Trophoblast cell (in vitro differentiated cells and primary cell): ENCODE data around the gene ELL2.
A peak's percentile ranks its signal among the peaks of the same experiment; 100 is the strongest.

Experiments
- DNase-seq, 2 donors: peaks; one replicate each; pipeline ENCODE4 v3.0.0-alpha.2; 2016
- H2AFZ ChIP-seq: 2 replicates; pipeline ENCODE4 v1.6.1; 2013; ENCODE audit warnings: low read length, moderate library complexity, mild to moderate bottlenecking; ENCODE audit not compliant: insufficient read depth, poor library complexity
- H2AK5ac ChIP-seq: 2 replicates; pipeline ENCODE4 v1.6.1; 2013; ENCODE audit warnings: mild to moderate bottlenecking, low read length
- H2BK120ac ChIP-seq: 2 replicates; pipeline ENCODE4 v1.6.1; 2013; ENCODE audit warnings: low read length, mild to moderate bottlenecking, moderate library complexity; ENCODE audit not compliant: insufficient read depth, poor library complexity
- H2BK12ac ChIP-seq: 2 replicates; pipeline ENCODE4 v1.6.1; 2013; ENCODE audit warnings: mild to moderate bottlenecking, low read length, moderate library complexity
- H2BK5ac ChIP-seq: 2 replicates; pipeline ENCODE4 v1.6.1; 2013; ENCODE audit warnings: low read length, low read depth, moderate library complexity, mild to moderate bottlenecking; ENCODE audit not compliant: poor library complexity
- H3K14ac ChIP-seq: 2 replicates; pipeline ENCODE4 v1.6.1; 2013; ENCODE audit warnings: mild to moderate bottlenecking, low read length
- H3K18ac ChIP-seq: 2 replicates; pipeline ENCODE4 v1.6.1; 2013; ENCODE audit warnings: mild to moderate bottlenecking, low read length
- H3K23ac ChIP-seq: 2 replicates; pipeline ENCODE4 v1.6.1; 2013; ENCODE audit warnings: low read length
- H3K27ac ChIP-seq: 2 replicates; pipeline ENCODE4 v1.5.1; 2013; ENCODE audit warnings: low read depth, mild to moderate bottlenecking, inconsistent platforms, low read length, moderate library complexity
- H3K27me3 ChIP-seq: 2 replicates; pipeline ENCODE4 v1.6.1; 2013; ENCODE audit warnings: inconsistent platforms, mild to moderate bottlenecking, low read length, moderate library complexity; ENCODE audit not compliant: insufficient read depth
- H3K36me3 ChIP-seq, 2 experiments: 1 replicate in 1 of 2; 2 replicates in 1 of 2; pipeline ENCODE4 v1.6.1; 2013; ENCODE audit warnings: low read length in 2 of 2, mild to moderate bottlenecking in 2 of 2, moderate library complexity in 1 of 2; ENCODE audit not compliant: insufficient read depth in 2 of 2, control insufficient read depth in 1 of 2
- H3K4ac ChIP-seq: 2 replicates; pipeline ENCODE4 v1.6.1; 2013; ENCODE audit warnings: low read depth, mild to moderate bottlenecking, low read length, moderate library complexity
- H3K4me1 ChIP-seq, 2 experiments: 1 replicate in 1 of 2; 2 replicates in 1 of 2; pipeline ENCODE4 v1.6.1; 2013; ENCODE audit warnings: low read length in 2 of 2, mild to moderate bottlenecking in 2 of 2, moderate library complexity in 1 of 2; ENCODE audit not compliant: insufficient read depth in 2 of 2, control insufficient read depth in 1 of 2
- H3K4me2 ChIP-seq: 2 replicates; pipeline ENCODE4 v1.6.1; 2013; ENCODE audit warnings: inconsistent platforms, mild to moderate bottlenecking, low read length, moderate library complexity
- H3K4me3 ChIP-seq: 2 replicates; pipeline ENCODE4 v1.5.1; 2013; ENCODE audit warnings: mild to moderate bottlenecking, low read depth, low read length, inconsistent platforms
- H3K79me1 ChIP-seq: one replicate; pipeline ENCODE4 v1.6.1; 2013; ENCODE audit warnings: low read length
- H3K79me2 ChIP-seq: 2 replicates; pipeline ENCODE4 v1.6.1; 2013; ENCODE audit warnings: low read length, mild to moderate bottlenecking; ENCODE audit not compliant: control insufficient read depth, insufficient read depth, poor library complexity
- H3K9ac ChIP-seq: 2 replicates; pipeline ENCODE4 v1.6.1; 2013; ENCODE audit warnings: mild to moderate bottlenecking, low read length
- H3K9me3 ChIP-seq: 2 replicates; pipeline ENCODE4 v1.6.1; 2013; ENCODE audit warnings: low read depth, mild to moderate bottlenecking, control low read depth, inconsistent platforms, low read length; ENCODE audit not compliant: insufficient read depth
- H4K12ac ChIP-seq: 2 replicates; pipeline ENCODE4 v1.6.1; 2013; ENCODE audit warnings: low read depth, mild to moderate bottlenecking, low read length, moderate library complexity
- H4K8ac ChIP-seq: 2 replicates; pipeline ENCODE4 v1.6.1; 2013; ENCODE audit warnings: low read depth, mild to moderate bottlenecking, low read length, moderate library complexity
- H4K91ac ChIP-seq: one replicate; pipeline ENCODE4 v1.6.1; 2013; ENCODE audit warnings: low read depth, mild to moderate bottlenecking, low read length, moderate library complexity
- WGBS: extraction: QIAGEN DNeasy Blood & Tissue Kit; methylation state at CpG from one replicate; pipeline ENCODE4 v1.1.7; 2013; ENCODE audit warnings: missing lambda C conversion rate; ENCODE audit not compliant: insufficient read length, insufficient coverage; ENCODE audit errors: extremely low coverage; 5-methylcytosine and 5-hydroxymethylcytosine counted together

The ELL2 gene

DNA sequence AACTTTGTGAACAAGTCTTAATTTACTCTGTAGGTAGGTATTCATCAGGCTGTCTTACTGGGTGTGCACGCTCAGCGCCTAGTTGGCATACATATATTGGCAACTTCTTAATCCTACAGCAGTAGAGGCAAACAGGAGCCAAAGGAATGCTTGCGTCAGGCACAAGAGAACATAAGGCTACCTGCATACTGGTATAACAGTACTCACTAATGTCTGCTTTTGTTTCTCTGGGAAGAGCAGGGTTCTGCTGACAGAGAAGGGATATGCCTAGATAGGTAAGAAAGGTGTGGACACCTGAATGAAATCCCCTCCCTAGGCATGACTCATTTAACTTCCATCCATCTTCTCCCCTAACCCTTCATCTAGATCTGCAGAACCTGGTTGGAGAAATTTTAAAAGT, 40.1 kb downstream of the ELL2 start:
- no peaks in the 10 kb centered on the region for H3K79me2 ChIP-seq
- no peak overlapping the region for H3K23ac ChIP-seq
- H3K36me3 ChIP-seq, result peaks cover 1 to 2% of the 10 kb centered on the region in 2 experiments
- H2BK5ac ChIP-seq, result no peak overlapping the region
- no peak overlapping the region for H2AK5ac ChIP-seq
- H3K4me3 ChIP-seq, result no peak overlapping the region
- WGBS, result no CpG with 5 or more reads among the region's 3 CpGs
- no peak overlapping the region for H3K9ac ChIP-seq
- H3K4me2 ChIP-seq, result no peak overlapping the region
- H3K9me3 ChIP-seq, result no peaks in the 10 kb centered on the region
- no peak overlapping the region for H2AFZ ChIP-seq
- H4K91ac ChIP-seq, result no peak overlapping the region
- peak; percentile 25 to 53 for DNase-seq
- H3K4me1 ChIP-seq, result no peaks in the 10 kb centered on the region
- H4K12ac ChIP-seq, result no peak overlapping the region
- H2BK12ac ChIP-seq, result no peak overlapping the region
- no peak overlapping the region for H3K4ac ChIP-seq
- H4K8ac ChIP-seq, result no peak overlapping the region
- H3K18ac ChIP-seq, result no peak overlapping the region
- no peaks in the 10 kb centered on the region for H3K79me1 ChIP-seq
- no peak overlapping the region for H3K27ac ChIP-seq
- H2BK120ac ChIP-seq, result no peak overlapping the region
- H3K14ac ChIP-seq, result no peak overlapping the region
- no peaks in the 10 kb centered on the region for H3K27me3 ChIP-seq

DNA sequence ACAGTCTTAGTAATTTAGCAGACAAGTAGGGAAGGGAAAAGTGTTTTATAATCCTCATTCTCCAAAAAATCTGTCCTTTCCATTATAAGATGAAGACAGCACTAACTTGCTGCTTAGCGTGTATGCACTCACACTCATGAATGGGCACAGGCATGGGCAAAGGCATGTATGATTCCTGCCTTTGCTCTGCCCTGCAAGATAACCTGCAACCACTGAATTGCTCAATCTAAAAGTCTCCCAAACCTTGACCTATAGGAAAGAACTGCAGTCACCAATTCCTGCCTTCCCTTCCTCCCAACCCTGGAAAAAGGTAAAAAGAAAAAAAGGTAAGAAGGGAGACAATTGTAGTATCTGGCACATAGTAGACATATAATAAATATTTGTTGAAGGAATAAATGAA, 40.8 kb downstream of the ELL2 start:
- no peak overlapping the region for H3K4me2 ChIP-seq

DNA sequence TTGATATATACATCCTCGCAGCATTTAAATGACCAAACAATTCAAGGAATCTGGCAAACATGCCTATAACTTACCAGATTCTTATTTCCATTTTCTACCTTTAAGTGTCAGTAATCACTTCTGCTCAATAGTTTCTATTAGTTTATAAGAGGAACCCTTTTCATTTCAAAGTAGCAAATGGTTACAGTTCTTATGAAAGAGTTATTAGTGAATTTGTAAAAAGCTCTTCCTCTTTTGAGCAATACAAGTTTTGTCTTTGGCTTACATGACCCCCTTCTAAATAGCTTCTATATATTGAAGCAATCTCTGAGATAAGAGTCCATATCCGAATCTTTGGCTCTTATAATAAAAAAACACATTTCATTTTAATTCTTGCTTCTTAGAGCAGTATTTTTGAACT, 42.0 kb downstream of the ELL2 start:
- H4K12ac ChIP-seq, result no peak overlapping the region
- H3K36me3 ChIP-seq, result peaks cover 1 to 2% of the 10 kb centered on the region in 2 experiments
- no peak overlapping the region for H2AFZ ChIP-seq
- no peaks in the 10 kb centered on the region for H3K4me1 ChIP-seq
- no peak overlapping the region for H3K14ac ChIP-seq
- H3K79me2 ChIP-seq, result no peaks in the 10 kb centered on the region
- no peak overlapping the region for H4K8ac ChIP-seq
- no peaks in the 10 kb centered on the region for H3K9me3 ChIP-seq
- no peak overlapping the region for H3K4me2 ChIP-seq
- H2BK12ac ChIP-seq, result no peak overlapping the region
- H3K27ac ChIP-seq, result no peak overlapping the region
- H2AK5ac ChIP-seq, result no peak overlapping the region
- no peak for DNase-seq
- H2BK5ac ChIP-seq, result no peak overlapping the region
- no peaks in the 10 kb centered on the region for H3K27me3 ChIP-seq
- H3K79me1 ChIP-seq, result no peaks in the 10 kb centered on the region
- no peak overlapping the region for H4K91ac ChIP-seq
- no peak overlapping the region for H3K4me3 ChIP-seq
- no peak overlapping the region for H3K18ac ChIP-seq
- no peak overlapping the region for H3K4ac ChIP-seq
- no peak overlapping the region for H3K9ac ChIP-seq
- no peak overlapping the region for H2BK120ac ChIP-seq
- no CpG with 5 or more reads among the region's 2 CpGs for WGBS
- H3K23ac ChIP-seq, result no peak overlapping the region

More for the DNA sequence above, 40.8 kb downstream of the ELL2 start:
- Histone ChIP-seq H2BK120ac (no peak overlapping the region), H2AFZ (no peak overlapping the region), H3K9ac (no peak overlapping the region), H4K8ac (no peak overlapping the region), H2BK5ac (no peak overlapping the region), H3K79me1 (no peaks in the 10 kb centered on the region), H3K4me3 (no peak overlapping the region), H3K4me1 (no peaks in the 10 kb centered on the region), H3K14ac (no peak overlapping the region), H3K27me3 (no peaks in the 10 kb centered on the region), H3K23ac (no peak overlapping the region), H4K12ac (no peak overlapping the region), H3K18ac (no peak overlapping the region), H3K27ac (no peak overlapping the region), H2BK12ac (no peak overlapping the region), H2AK5ac (no peak overlapping the region), H3K79me2 (no peaks in the 10 kb centered on the region), H3K36me3 (peaks cover 1 to 2% of the 10 kb centered on the region in 2 experiments), H4K91ac (no peak overlapping the region), H3K4ac (no peak overlapping the region), H3K9me3 (no peaks in the 10 kb centered on the region)
- no CpG with 5 or more reads among the region's 1 CpG for WGBS
- no peak for DNase-seq

DNA sequence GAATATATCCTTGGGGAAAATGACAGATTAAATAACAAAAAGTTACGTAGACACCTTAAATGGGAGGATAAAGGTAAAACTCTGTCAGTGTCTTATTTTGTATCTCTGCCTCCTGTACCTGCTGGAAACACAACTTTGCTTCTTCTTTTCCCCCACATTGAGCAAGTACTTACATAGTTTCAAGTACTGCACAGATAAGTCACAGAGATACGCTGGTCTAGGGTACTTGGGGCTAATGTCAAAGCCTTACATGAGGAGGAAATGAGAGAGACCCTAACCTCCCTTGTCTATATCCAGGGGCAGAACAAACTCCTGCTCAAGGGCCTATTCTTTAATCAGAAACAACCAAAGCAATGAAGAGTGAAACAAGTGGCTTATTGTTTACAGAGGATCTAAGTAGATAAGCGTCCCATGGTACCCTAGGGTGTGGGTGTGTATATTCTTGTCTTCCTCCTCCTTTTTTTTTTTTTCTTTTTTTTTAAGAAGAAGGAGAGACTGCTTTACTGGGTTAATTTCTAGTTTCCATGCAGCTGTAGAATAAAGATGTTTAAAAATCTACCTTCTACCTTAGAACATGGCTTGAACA, 43.1 kb downstream of the ELL2 start:
- H3K4ac ChIP-seq, result no peak overlapping the region
- H2BK12ac ChIP-seq, result no peak overlapping the region
- H2BK5ac ChIP-seq, result no peak overlapping the region
- no peak overlapping the region for H3K14ac ChIP-seq
- no peak overlapping the region for H4K12ac ChIP-seq
- no peaks in the 10 kb centered on the region for H3K79me2 ChIP-seq
- WGBS, result no CpG with 5 or more reads among the region's 3 CpGs
- H3K79me1 ChIP-seq, result no peaks in the 10 kb centered on the region
- H3K9ac ChIP-seq, result no peak overlapping the region
- H3K18ac ChIP-seq, result no peak overlapping the region
- H4K8ac ChIP-seq, result no peak overlapping the region
- no peak overlapping the region for H2AK5ac ChIP-seq
- peaks cover 1 to 2% of the 10 kb centered on the region in 2 experiments for H3K36me3 ChIP-seq
- no peak overlapping the region for H3K4me3 ChIP-seq
- no peak overlapping the region for H2BK120ac ChIP-seq
- H3K4me1 ChIP-seq, result no peaks in the 10 kb centered on the region
- no peak for DNase-seq
- H3K23ac ChIP-seq, result no peak overlapping the region
- H3K27me3 ChIP-seq, result no peaks in the 10 kb centered on the region
- no peak overlapping the region for H3K4me2 ChIP-seq
- H3K27ac ChIP-seq, result no peak overlapping the region
- H2AFZ ChIP-seq, result no peak overlapping the region
- no peaks in the 10 kb centered on the region for H3K9me3 ChIP-seq
- H4K91ac ChIP-seq, result no peak overlapping the region
